ENCODE measurements around the gene SPATS2L.

Gene SPATS2L

GRCh38 chr2:200406379-200406778 lies 99.9 kb downstream of the SPATS2L start:
- no peaks in the 10 kb centered on the region for H3K9me2 ChIP-seq (replicated peaks; ENCODE audit: low read depth, low read length)
- no peaks in the 10 kb centered on the region for H4K20me1 ChIP-seq (ENCODE audit: insufficient read depth, low read length, poor library complexity, severe bottlenecking)
- no peak overlapping the region for H3K9ac ChIP-seq (ENCODE audit: low read depth, low read length, poor library complexity, severe bottlenecking)
- TF ChIP-seq EZH2phosphoT487 (IDR thresholded peaks at IDR 0.05; ENCODE audit: borderline replicate concordance), result no peak
- TF ChIP-seq, protein P1, sequence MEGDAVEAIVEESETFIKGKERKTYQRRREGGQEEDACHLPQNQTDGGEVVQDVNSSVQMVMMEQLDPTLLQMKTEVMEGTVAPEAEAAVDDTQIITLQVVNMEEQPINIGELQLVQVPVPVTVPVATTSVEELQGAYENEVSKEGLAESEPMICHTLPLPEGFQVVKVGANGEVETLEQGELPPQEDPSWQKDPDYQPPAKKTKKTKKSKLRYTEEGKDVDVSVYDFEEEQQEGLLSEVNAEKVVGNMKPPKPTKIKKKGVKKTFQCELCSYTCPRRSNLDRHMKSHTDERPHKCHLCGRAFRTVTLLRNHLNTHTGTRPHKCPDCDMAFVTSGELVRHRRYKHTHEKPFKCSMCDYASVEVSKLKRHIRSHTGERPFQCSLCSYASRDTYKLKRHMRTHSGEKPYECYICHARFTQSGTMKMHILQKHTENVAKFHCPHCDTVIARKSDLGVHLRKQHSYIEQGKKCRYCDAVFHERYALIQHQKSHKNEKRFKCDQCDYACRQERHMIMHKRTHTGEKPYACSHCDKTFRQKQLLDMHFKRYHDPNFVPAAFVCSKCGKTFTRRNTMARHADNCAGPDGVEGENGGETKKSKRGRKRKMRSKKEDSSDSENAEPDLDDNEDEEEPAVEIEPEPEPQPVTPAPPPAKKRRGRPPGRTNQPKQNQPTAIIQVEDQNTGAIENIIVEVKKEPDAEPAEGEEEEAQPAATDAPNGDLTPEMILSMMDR (conservative IDR thresholded peaks at IDR 0.05; ENCODE audit: low read length), result no peak
- H3K4me3 ChIP-seq (ENCODE audit: low read length, poor library complexity, severe bottlenecking), result no peak overlapping the region
- peaks cover 7% of the 10 kb centered on the region for H3K4me1 ChIP-seq (ENCODE audit: insufficient read depth, low read length, poor library complexity, severe bottlenecking)
- no peak overlapping the region for H3K4me2 ChIP-seq (ENCODE audit: low read depth, low read length, poor library complexity, severe bottlenecking)
- no peaks in the 10 kb centered on the region for H3K79me2 ChIP-seq (ENCODE audit: insufficient read depth, low read length)
- H2AFZ ChIP-seq (ENCODE audit: low read length), result no peak overlapping the region
- no peaks in the 10 kb centered on the region for H3F3A ChIP-seq (ENCODE audit: low read depth)
- no peaks in the 10 kb centered on the region for H3K36me3 ChIP-seq (ENCODE audit: insufficient read depth, low read length)
- H3K9me3 ChIP-seq (ENCODE audit: insufficient read depth, low read depth, low read length), result no peaks in the 10 kb centered on the region
- H3K27me3 ChIP-seq (ENCODE audit: insufficient read depth, low read length, poor library complexity, severe bottlenecking), result no peaks in the 10 kb centered on the region

DNA sequence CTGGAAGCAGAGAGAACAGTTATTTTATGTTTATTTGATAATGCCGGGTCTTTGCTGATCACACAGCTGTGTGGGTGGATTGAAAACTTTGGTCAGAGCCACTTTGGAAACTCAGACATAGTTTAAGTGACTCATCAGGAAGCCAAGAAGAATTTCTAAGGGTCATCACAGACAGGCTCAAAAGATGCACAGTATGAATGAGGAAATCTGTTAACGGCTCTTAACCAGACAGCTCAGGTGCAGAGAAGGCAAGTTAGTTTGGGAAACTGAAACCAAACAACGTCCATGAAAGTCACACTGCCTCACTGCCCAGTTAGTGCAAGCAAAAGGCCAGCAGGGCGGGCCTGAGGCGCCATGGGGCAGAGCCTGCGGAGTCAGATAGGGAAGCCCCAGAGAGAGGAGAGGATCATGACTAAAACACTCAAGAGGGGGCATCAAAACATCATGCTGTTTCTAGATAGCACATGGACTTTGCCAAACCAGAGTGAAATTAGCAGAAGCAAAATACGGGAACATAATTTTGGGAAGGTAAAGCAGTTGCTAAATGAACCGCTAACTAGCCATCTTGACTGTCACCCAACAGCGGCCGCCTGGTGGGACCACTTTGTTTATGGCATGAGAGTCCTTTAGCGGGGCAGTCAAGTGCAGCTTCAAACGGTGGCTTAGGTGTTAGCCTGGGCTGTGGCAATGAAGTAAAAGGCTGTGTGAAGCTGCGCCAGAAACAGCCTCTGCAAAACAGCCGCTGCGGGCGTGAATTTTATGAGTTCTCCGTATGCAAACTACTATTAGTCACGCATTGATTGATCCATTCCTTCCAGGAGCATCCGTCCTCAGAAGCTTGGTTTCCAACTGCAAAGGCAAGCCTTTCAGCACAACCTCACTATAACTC lies 102.2 kb downstream of the SPATS2L start:
- Histone ChIP-seq H3K9me3 (ENCODE audit: insufficient read depth, low read depth, low read length) (no peaks in the 10 kb centered on the region), H3K4me1 (ENCODE audit: insufficient read depth, low read length, poor library complexity, severe bottlenecking) (peaks cover 7% of the 10 kb centered on the region), H3K79me2 (ENCODE audit: insufficient read depth, low read length) (no peaks in the 10 kb centered on the region), H3F3A (ENCODE audit: low read depth) (no peaks in the 10 kb centered on the region), H4K20me1 (ENCODE audit: insufficient read depth, low read length, poor library complexity, severe bottlenecking) (no peaks in the 10 kb centered on the region), H3K4me3 (ENCODE audit: low read length, poor library complexity, severe bottlenecking) (no peak overlapping the region), H3K9ac (ENCODE audit: low read depth, low read length, poor library complexity, severe bottlenecking) (no peak overlapping the region), H3K9me2 (replicated peaks; ENCODE audit: low read depth, low read length) (no peaks in the 10 kb centered on the region), H3K4me2 (ENCODE audit: low read depth, low read length, poor library complexity, severe bottlenecking) (no peak overlapping the region), H2AFZ (ENCODE audit: low read length) (no peak overlapping the region), H3K27me3 (ENCODE audit: insufficient read depth, low read length, poor library complexity, severe bottlenecking) (no peaks in the 10 kb centered on the region), H3K36me3 (ENCODE audit: insufficient read depth, low read length) (no peaks in the 10 kb centered on the region)
- no peak for TF ChIP-seq EZH2phosphoT487 (IDR thresholded peaks at IDR 0.05; ENCODE audit: borderline replicate concordance)
- TF ChIP-seq, protein P1 (conservative IDR thresholded peaks at IDR 0.05; ENCODE audit: low read length), result no peak

DNA sequence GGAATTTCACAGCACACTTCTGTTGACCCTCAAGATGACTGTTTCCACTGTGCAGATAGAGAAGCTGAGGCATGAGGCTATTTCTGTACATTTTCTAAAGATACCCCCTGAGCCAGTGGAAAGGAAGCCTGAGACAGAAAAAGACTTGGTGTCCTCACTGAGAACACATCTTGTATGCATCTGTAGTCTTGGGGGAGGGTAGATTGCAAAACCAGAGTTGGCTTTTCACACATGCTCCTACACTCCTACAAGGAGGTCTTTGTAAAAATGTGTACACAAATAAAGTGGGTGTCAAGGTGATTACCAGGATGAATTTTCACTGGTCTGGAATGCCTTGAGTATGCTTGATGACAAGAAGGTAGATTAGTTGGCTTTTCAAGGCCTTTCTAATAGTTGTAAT lies 105.3 kb downstream of the SPATS2L start:
- Histone ChIP-seq H3K9me2 (replicated peaks; ENCODE audit: low read depth, low read length) (no peaks in the 10 kb centered on the region), H3K4me3 (ENCODE audit: low read length, poor library complexity, severe bottlenecking) (no peak overlapping the region), H3K9ac (ENCODE audit: low read depth, low read length, poor library complexity, severe bottlenecking) (no peak overlapping the region), H3K4me1 (ENCODE audit: insufficient read depth, low read length, poor library complexity, severe bottlenecking) (no peaks in the 10 kb centered on the region), H3K9me3 (ENCODE audit: insufficient read depth, low read depth, low read length) (no peaks in the 10 kb centered on the region), H3K79me2 (ENCODE audit: insufficient read depth, low read length) (no peaks in the 10 kb centered on the region), H4K20me1 (ENCODE audit: insufficient read depth, low read length, poor library complexity, severe bottlenecking) (no peaks in the 10 kb centered on the region), H2AFZ (ENCODE audit: low read length) (no peak overlapping the region), H3F3A (ENCODE audit: low read depth) (no peaks in the 10 kb centered on the region), H3K27me3 (ENCODE audit: insufficient read depth, low read length, poor library complexity, severe bottlenecking) (no peaks in the 10 kb centered on the region), H3K36me3 (ENCODE audit: insufficient read depth, low read length) (no peaks in the 10 kb centered on the region), H3K4me2 (ENCODE audit: low read depth, low read length, poor library complexity, severe bottlenecking) (no peak overlapping the region)
- no peak for TF ChIP-seq EZH2phosphoT487 (IDR thresholded peaks at IDR 0.05; ENCODE audit: borderline replicate concordance)
- TF ChIP-seq, protein P1 (conservative IDR thresholded peaks at IDR 0.05; ENCODE audit: low read length), result no peak

All from Loucy (cell line).